B cell (primary cell): ENCODE measurements around the gene CDAN1. TPM values are rescaled to one million over a fixed set of nuclear protein-coding genes. Genes with fewer than 3 reads are reported as not detected.

ENCODE experiments used
- ATAC-seq: fragments of 200-7000 bp; cut with Tn5 transposase; one replicate; pipeline ENCODE4 v1.10.0; 2021; ENCODE audit warnings: low read depth, mild to moderate bottlenecking, moderate number of reproducible peaks, moderate library complexity
- CTCF ChIA-PET: fragments of 350-600 bp; sonication (Branson Sonifier 250); formaldehyde crosslinking; loops from one replicate; lab custom pipeline; 2021; ENCODE audit warnings: antibody characterized with exemption, inconsistent platforms; lab: Charles Lee
- POLR2A ChIA-PET: fragments of 350-600 bp; sonication (Branson Sonifier 250); formaldehyde crosslinking; loops from one replicate; lab custom pipeline; 2021; ENCODE audit warnings: antibody characterized with exemption; lab: Charles Lee
- DNase-seq: peaks from one replicate; pipeline ENCODE4 v3.0.0; 2013
- H2AFZ ChIP-seq: 2 replicates; pipeline ENCODE4 v1.6.1; 2012; ENCODE audit warnings: mild to moderate bottlenecking, low read depth, low read length; ENCODE audit not compliant: insufficient read depth, poor library complexity, severe bottlenecking
- H3K27ac ChIP-seq, 2 donors: 1 replicate in 1 of 2; 2 replicates in 1 of 2; pipeline ENCODE4 v1.5.1; 2012 to 2013; ENCODE audit warnings: low read length in 2 of 2, mild to moderate bottlenecking in 2 of 2, moderate library complexity in 1 of 2
- H3K27me3 ChIP-seq, 4 experiments: fragments of 200-600 bp in 1 of 4; sonication (generic) in 1 of 4; replicated peaks in 1 of 4; 1 replicate in 2 of 4; 2 replicates in 2 of 4; pipeline versions ENCODE4 v1.6.1 to v1.7.0; 2013 to 2016; ENCODE audit warnings: low read length in 3 of 4, mild to moderate bottlenecking in 2 of 4, mixed read lengths in 1 of 4, moderate library complexity in 1 of 4; ENCODE audit not compliant: insufficient read depth in 4 of 4, control insufficient read depth in 3 of 4; ENCODE audit errors: control extremely low read depth in 1 of 4
- H3K36me3 ChIP-seq, 2 experiments: replicated peaks in 1 of 2; 1 replicate in 1 of 2; 2 replicates in 1 of 2; pipeline versions ENCODE4 v1.6.1 to v1.7.1; 2013; ENCODE audit warnings: low read length in 1 of 2; ENCODE audit not compliant: insufficient read depth in 2 of 2, control insufficient read depth in 1 of 2; ENCODE audit errors: control extremely low read depth in 1 of 2, extremely low read depth in 1 of 2
- H3K4me1 ChIP-seq, 2 donors: fragments of 200-600 bp in 1 of 2; sonication (generic) in 1 of 2; 1 replicate in 1 of 2; 2 replicates in 1 of 2; pipeline versions ENCODE4 v1.5.1 to v1.6.1; 2013 to 2017; ENCODE audit warnings: low read length in 2 of 2; ENCODE audit not compliant: control insufficient read depth in 2 of 2, insufficient read depth in 2 of 2
- H3K4me2 ChIP-seq: replicated peaks from 2 replicates; pipeline ENCODE3; 2012; ENCODE audit warnings: mild to moderate bottlenecking, low read depth, low read length; ENCODE audit not compliant: poor library complexity, severe bottlenecking
- H3K4me3 ChIP-seq, 5 experiments: fragments of 200-600 bp in 1 of 5; sonication (generic) in 1 of 5; 1 replicate in 3 of 5; 2 replicates in 2 of 5; pipeline versions ENCODE4 v1.5.1 to v1.7.0; 2011 to 2016; ENCODE audit warnings: low read length in 4 of 5, mild to moderate bottlenecking in 4 of 5, low read depth in 2 of 5, control low read depth in 1 of 5, moderate library complexity in 1 of 5; ENCODE audit not compliant: insufficient read depth in 1 of 5; ENCODE audit errors: control extremely low read depth in 1 of 5, extremely low read depth in 1 of 5
- H3K79me2 ChIP-seq: fragments of 200-600 bp; sonication (generic); one replicate; pipeline ENCODE4 v1.6.0; 2016; ENCODE audit warnings: low read length; ENCODE audit not compliant: control insufficient read depth, insufficient read depth
- H3K9ac ChIP-seq: fragments of 200-600 bp; sonication (generic); 2 replicates; pipeline ENCODE4 v1.6.1; 2017; ENCODE audit warnings: mild to moderate bottlenecking, low read length, moderate library complexity
- H3K9me3 ChIP-seq, 3 donors: one replicate each; pipeline versions ENCODE4 v1.6.1 to v1.7.1; 2013; ENCODE audit warnings: low read length in 2 of 3; ENCODE audit not compliant: control insufficient read depth in 2 of 3, insufficient read depth in 1 of 3; ENCODE audit errors: control extremely low read depth in 1 of 3
- H4K20me1 ChIP-seq: 2 replicates; pipeline ENCODE4 v1.6.0; 2012; ENCODE audit warnings: mild to moderate bottlenecking, low read length; ENCODE audit not compliant: insufficient read depth, control insufficient read depth, poor library complexity, severe bottlenecking
- H3K27ac Mint-ChIP-seq: one replicate; pipeline ENCODE4 v1.8.0; 2021; ENCODE audit warnings: mixed read lengths
- H3K27me3 Mint-ChIP-seq: one replicate; pipeline ENCODE4 v1.8.0; 2021; ENCODE audit warnings: mixed read lengths
- H3K4me1 Mint-ChIP-seq: one replicate; pipeline ENCODE4 v1.8.0; 2021; ENCODE audit warnings: mixed read lengths
- H3K4me3 Mint-ChIP-seq: one replicate; pipeline ENCODE4 v1.8.0; 2021; ENCODE audit warnings: mixed read lengths
- H3K9me3 Mint-ChIP-seq: one replicate; pipeline ENCODE4 v1.8.0; 2022; ENCODE audit warnings: mixed read lengths; ENCODE audit not compliant: insufficient read depth
- CTCF ChIP-seq: fragments of 200-600 bp; IDR thresholded peaks from one replicate; pipeline ENCODE4 v1.8.0; 2022; ENCODE audit warnings: antibody characterized with exemption, mild to moderate bottlenecking
- EZH2 ChIP-seq: IDR thresholded peaks from 2 replicates; pipeline ENCODE4 v1.6.1; 2012; ENCODE audit warnings: borderline replicate concordance, low read depth, mild to moderate bottlenecking, moderate library complexity, low read length; ENCODE audit not compliant: insufficient read depth, poor library complexity, severe bottlenecking
- WGBS: methylation state at CpG from one replicate; pipeline ENCODE4 v1.1.5; 2013; ENCODE audit warnings: missing lambda C conversion rate; ENCODE audit not compliant: insufficient coverage; 5-methylcytosine and 5-hydroxymethylcytosine counted together
- intact Hi-C: fragments of 100-400 bp; cut with micrococcal nuclease; formaldehyde crosslinking; loops from one replicate; pipeline ENCODE4 v1.10.0; 2022
- polyA plus RNA-seq: library from polyadenylated mRNA; depleted of rRNA; stranded (reverse); fragments of >200 nt; gene quantifications from 2 replicates; pipeline ENCODE4 v1.2.3, GENCODE V29; 2012
- total RNA-seq, 2 donors: library from RNA; stranded (reverse); fragments of 120-200 nt in 1 of 2; gene quantifications; 1 replicate in 1 of 2; 2 replicates in 1 of 2; pipeline versions ENCODE4 v1.2.3 to v1.2.4, GENCODE V29; 2013 to 2022

CDAN1 gene
- total and polyA plus RNA-seq, 2 donors (not counting 1 experiment from before 2014, with no cell fraction given), result 11.7 to 31.8 TPM

- Histone ChIP-seq H3K79me2 (no peaks in the 10 kb centered on the region), H3K4me3 (no peak overlapping the region), H3K9me3 (no peaks in the 10 kb centered on the region), H2AFZ (no peak overlapping the region), H3K9ac (no peak overlapping the region), H3K27ac (no peak overlapping the region), H3K27me3 (no peaks in the 10 kb centered on the region), H3K4me2 (no peak overlapping the region), H4K20me1 (no peaks in the 10 kb centered on the region), H3K36me3 (peaks cover 0 to 2% of the 10 kb centered on the region in 2 experiments), H3K4me1 (no peaks in the 10 kb centered on the region)
- Mint-ChIP-seq H3K27me3 (no peaks in the 10 kb centered on the region), H3K9me3 (no peaks in the 10 kb centered on the region), H3K27ac (no peak overlapping the region), H3K4me1 (no peaks in the 10 kb centered on the region), H3K4me3 (no peak overlapping the region)
- DNase-seq, result no peak
- POLR2A ChIA-PET, result no interaction called here
- no peak for ATAC-seq
- intact Hi-C loops, result no loop called here
- no peak for TF ChIP-seq EZH2
- TF ChIP-seq CTCF, result no peak
- 97% methylated on average over 3 of the region's 4 CpGs for WGBS
- CTCF ChIA-PET, result no interaction called here
These were observed 43.9 kb downstream of the CDAN1 start for GRCh38 chr15:42692997-42693396.

GRCh38 chr15:42692536-42692935, 44.4 kb downstream of the CDAN1 start:
- no peaks in the 10 kb centered on the region for H3K27me3 Mint-ChIP-seq
- TF ChIP-seq CTCF, result no peak
- TF ChIP-seq EZH2, result no peak
- no peak overlapping the region for H3K9ac ChIP-seq
- H2AFZ ChIP-seq, result no peak overlapping the region
- DNase-seq (no peak), ATAC-seq (no peak)
- H3K4me3 Mint-ChIP-seq, result no peak overlapping the region
- H3K79me2 ChIP-seq, result no peaks in the 10 kb centered on the region
- H4K20me1 ChIP-seq, result no peaks in the 10 kb centered on the region
- H3K9me3 Mint-ChIP-seq, result no peaks in the 10 kb centered on the region
- no CpG with 5 or more reads among the region's 1 CpG for WGBS
- ChIA-PET POLR2A (no interaction called here), CTCF (no interaction called here)
- no peak overlapping the region for H3K27ac ChIP-seq
- H3K4me3 ChIP-seq, result no peak overlapping the region
- intact Hi-C loops, result no loop called here
- H3K4me2 ChIP-seq, result no peak overlapping the region
- H3K4me1 ChIP-seq, result no peaks in the 10 kb centered on the region
- H3K9me3 ChIP-seq, result no peaks in the 10 kb centered on the region
- no peaks in the 10 kb centered on the region for H3K27me3 ChIP-seq
- peaks cover 0 to 3% of the 10 kb centered on the region in 2 experiments for H3K36me3 ChIP-seq
- no peak overlapping the region for H3K27ac Mint-ChIP-seq
- no peaks in the 10 kb centered on the region for H3K4me1 Mint-ChIP-seq
